WTC11 (cell line): ENCODE data around the gene CEP104. TPM values are rescaled to one million over a fixed set of nuclear protein-coding genes. Genes with fewer than 3 reads are reported as not detected.

Source experiments
- ATAC-seq: fragments of 200-7000 bp; cut with Tn5 transposase; 2 replicates; pipeline ENCODE4 v1.10.0; 2021; ENCODE audit warnings: mild to moderate bottlenecking, moderate library complexity
- CTCF ChIA-PET: fragments of 300-600 bp; sonication (Branson Sonifier 250); formaldehyde crosslinking; loops from one replicate; lab custom pipeline; 2021; ENCODE audit warnings: antibody characterized with exemption; lab: Charles Lee
- POLR2A ChIA-PET: fragments of 350-600 bp; sonication (Branson Sonifier 250); formaldehyde crosslinking; loops from one replicate; lab custom pipeline; 2021; ENCODE audit warnings: antibody characterized with exemption; lab: Charles Lee
- DNase-seq: peaks from one replicate; pipeline ENCODE4 v3.0.0; 2021; ENCODE audit warnings: low spot score
- H3K27ac Mint-ChIP-seq: 2 replicates; pipeline ENCODE4 v1.8.0; 2021; ENCODE audit warnings: mixed read lengths
- H3K27me3 Mint-ChIP-seq: 2 replicates; pipeline ENCODE4 v1.8.0; 2021; ENCODE audit warnings: low read depth, mild to moderate bottlenecking, moderate library complexity, mixed read lengths
- H3K36me3 Mint-ChIP-seq: 2 replicates; pipeline ENCODE4 v1.8.0; 2021; ENCODE audit warnings: mixed read lengths
- H3K4me1 Mint-ChIP-seq: 2 replicates; pipeline ENCODE4 v1.8.0; 2022; ENCODE audit warnings: mixed read lengths
- H3K4me3 Mint-ChIP-seq: 2 replicates; pipeline ENCODE4 v1.8.0; 2021; ENCODE audit warnings: mild to moderate bottlenecking, moderate library complexity, mixed read lengths
- H3K9me3 Mint-ChIP-seq: 2 replicates; pipeline ENCODE4 v1.8.0; 2021; ENCODE audit warnings: mixed read lengths
- CTCF ChIP-seq: fragments of 200-600 bp; IDR thresholded peaks from 2 replicates; pipeline ENCODE4 v1.8.0; 2022; ENCODE audit warnings: antibody characterized with exemption
- E2F5 ChIP-seq: sonication (generic); formaldehyde crosslinking; IDR thresholded peaks from 2 replicates; pipeline ENCODE4 v1.8.1; 2022; ENCODE audit warnings: mild to moderate bottlenecking, moderate library complexity, missing genetic modification reagents
- FOXP4 ChIP-seq: sonication (generic); formaldehyde crosslinking; IDR thresholded peaks from 2 replicates; pipeline ENCODE4 v1.8.0; 2022; ENCODE audit warnings: mild to moderate bottlenecking, missing genetic modification reagents
- PRRX2 ChIP-seq: fragments of 250-450 bp; sonication (Bioruptor Pico); IDR thresholded peaks from 2 replicates; pipeline ENCODE4 v1.8.0; 2021; ENCODE audit warnings: mild to moderate bottlenecking
- RELA ChIP-seq: sonication (generic); formaldehyde crosslinking; IDR thresholded peaks from 2 replicates; pipeline ENCODE4 v1.8.1; 2022; ENCODE audit warnings: missing genetic modification reagents, mild to moderate bottlenecking, borderline replicate concordance
- SMAD3 ChIP-seq: sonication (generic); formaldehyde crosslinking; IDR thresholded peaks from 2 replicates; pipeline ENCODE4 v1.8.0; 2022; ENCODE audit warnings: missing genetic modification reagents, mild to moderate bottlenecking, borderline replicate concordance
- USF1 ChIP-seq: sonication (generic); formaldehyde crosslinking; IDR thresholded peaks from 2 replicates; pipeline ENCODE4 v1.8.0; 2022; ENCODE audit warnings: mild to moderate bottlenecking, missing genetic modification reagents
- USF2 ChIP-seq: sonication (generic); formaldehyde crosslinking; IDR thresholded peaks from 2 replicates; pipeline ENCODE4 v1.8.1; 2023; ENCODE audit warnings: mild to moderate bottlenecking, missing genetic modification reagents, moderate library complexity
- ZNF232 ChIP-seq: sonication (generic); formaldehyde crosslinking; IDR thresholded peaks from 2 replicates; pipeline ENCODE4 v1.8.0; 2022; ENCODE audit warnings: mild to moderate bottlenecking, missing genetic modification reagents
- ZNF416 ChIP-seq: fragments of 250-450 bp; sonication (Bioruptor Pico); IDR thresholded peaks from 2 replicates; pipeline ENCODE4 v1.9.0; 2021; ENCODE audit warnings: mild to moderate bottlenecking, inconsistent platforms
- total RNA-seq: library from RNA; stranded (reverse); gene quantifications from 3 replicates; pipeline ENCODE4 v1.2.3, GENCODE V29; 2021
- TF ChIP-seq, protein P1 (sequence below): sonication (generic); formaldehyde crosslinking; IDR thresholded peaks from 2 replicates; pipeline ENCODE4 v1.8.0; 2022; ENCODE audit warnings: mild to moderate bottlenecking, missing genetic modification reagents
- TF ChIP-seq, protein P2 (sequence below): sonication (generic); formaldehyde crosslinking; IDR thresholded peaks from 2 replicates; pipeline ENCODE4 v1.8.1; 2023; ENCODE audit warnings: mild to moderate bottlenecking, missing genetic modification reagents, borderline replicate concordance
- TF ChIP-seq, protein P3 (sequence below): sonication (generic); formaldehyde crosslinking; IDR thresholded peaks from 2 replicates; pipeline ENCODE4 v1.8.1; 2023; ENCODE audit warnings: mild to moderate bottlenecking, moderate library complexity, missing genetic modification reagents

The CEP104 gene
- total RNA-seq, 1 experiment from 2014 or later = 38.0 TPM

- H3K4me3 Mint-ChIP-seq = peak overlapping the region; percentile 64
- peak; percentile 85 for ATAC-seq
- peaks cover 3% of the 10 kb centered on the region for H3K27me3 Mint-ChIP-seq
- H3K4me1 Mint-ChIP-seq = peaks cover 30% of the 10 kb centered on the region
- ChIA-PET POLR2A (interaction anchor here (0.8 kb wide), 1 partner anchor 26 kb away, joined by 3 read pairs; no protein-coding TSS in a partner anchor), CTCF (interaction anchor here (0.9 to 1.8 kb wide), 4 partner anchors 9 to 48 kb away, joined by 3 to 9 read pairs (median 4); no protein-coding TSS in a partner anchor)
- H3K36me3 Mint-ChIP-seq = peaks cover 2% of the 10 kb centered on the region; the same call in 1 of the 2 replicates
- H3K27ac Mint-ChIP-seq = no peak overlapping the region
- TF ChIP-seq USF1 (CRISPR knock-in tag) (peak; percentile 61; the same call in 1 of the 2 replicates), RELA (CRISPR knock-in tag) (peak; percentile 68; the same call in 1 of the 2 replicates), USF2 (CRISPR knock-in tag) (peak; percentile 56), CTCF (no peak), ZNF232 (CRISPR knock-in tag) (peak; percentile 69; the same call in 1 of the 2 replicates), SMAD3 (0 out of 2 replicates have a peak, but pooled peaks have one; percentile 63), ZNF416 (CRISPR knock-in tag) (no peak), E2F5 (CRISPR knock-in tag) (peak; percentile 51; the same call in 1 of the 2 replicates), FOXP4 (peak; percentile 47; the same call in 1 of the 2 replicates), PRRX2 (no peak)
- TF ChIP-seq, protein P1, sequence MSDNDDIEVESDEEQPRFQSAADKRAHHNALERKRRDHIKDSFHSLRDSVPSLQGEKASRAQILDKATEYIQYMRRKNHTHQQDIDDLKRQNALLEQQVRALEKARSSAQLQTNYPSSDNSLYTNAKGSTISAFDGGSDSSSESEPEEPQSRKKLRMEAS (CRISPR knock-in tag) = peak; percentile 84; the same call in 1 of the 2 replicates
- TF ChIP-seq, protein P2, sequence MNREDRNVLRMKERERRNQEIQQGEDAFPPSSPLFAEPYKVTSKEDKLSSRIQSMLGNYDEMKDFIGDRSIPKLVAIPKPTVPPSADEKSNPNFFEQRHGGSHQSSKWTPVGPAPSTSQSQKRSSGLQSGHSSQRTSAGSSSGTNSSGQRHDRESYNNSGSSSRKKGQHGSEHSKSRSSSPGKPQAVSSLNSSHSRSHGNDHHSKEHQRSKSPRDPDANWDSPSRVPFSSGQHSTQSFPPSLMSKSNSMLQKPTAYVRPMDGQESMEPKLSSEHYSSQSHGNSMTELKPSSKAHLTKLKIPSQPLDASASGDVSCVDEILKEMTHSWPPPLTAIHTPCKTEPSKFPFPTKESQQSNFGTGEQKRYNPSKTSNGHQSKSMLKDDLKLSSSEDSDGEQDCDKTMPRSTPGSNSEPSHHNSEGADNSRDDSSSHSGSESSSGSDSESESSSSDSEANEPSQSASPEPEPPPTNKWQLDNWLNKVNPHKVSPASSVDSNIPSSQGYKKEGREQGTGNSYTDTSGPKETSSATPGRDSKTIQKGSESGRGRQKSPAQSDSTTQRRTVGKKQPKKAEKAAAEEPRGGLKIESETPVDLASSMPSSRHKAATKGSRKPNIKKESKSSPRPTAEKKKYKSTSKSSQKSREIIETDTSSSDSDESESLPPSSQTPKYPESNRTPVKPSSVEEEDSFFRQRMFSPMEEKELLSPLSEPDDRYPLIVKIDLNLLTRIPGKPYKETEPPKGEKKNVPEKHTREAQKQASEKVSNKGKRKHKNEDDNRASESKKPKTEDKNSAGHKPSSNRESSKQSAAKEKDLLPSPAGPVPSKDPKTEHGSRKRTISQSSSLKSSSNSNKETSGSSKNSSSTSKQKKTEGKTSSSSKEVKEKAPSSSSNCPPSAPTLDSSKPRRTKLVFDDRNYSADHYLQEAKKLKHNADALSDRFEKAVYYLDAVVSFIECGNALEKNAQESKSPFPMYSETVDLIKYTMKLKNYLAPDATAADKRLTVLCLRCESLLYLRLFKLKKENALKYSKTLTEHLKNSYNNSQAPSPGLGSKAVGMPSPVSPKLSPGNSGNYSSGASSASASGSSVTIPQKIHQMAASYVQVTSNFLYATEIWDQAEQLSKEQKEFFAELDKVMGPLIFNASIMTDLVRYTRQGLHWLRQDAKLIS (CRISPR knock-in tag) = no peak
- TF ChIP-seq, protein P3, sequence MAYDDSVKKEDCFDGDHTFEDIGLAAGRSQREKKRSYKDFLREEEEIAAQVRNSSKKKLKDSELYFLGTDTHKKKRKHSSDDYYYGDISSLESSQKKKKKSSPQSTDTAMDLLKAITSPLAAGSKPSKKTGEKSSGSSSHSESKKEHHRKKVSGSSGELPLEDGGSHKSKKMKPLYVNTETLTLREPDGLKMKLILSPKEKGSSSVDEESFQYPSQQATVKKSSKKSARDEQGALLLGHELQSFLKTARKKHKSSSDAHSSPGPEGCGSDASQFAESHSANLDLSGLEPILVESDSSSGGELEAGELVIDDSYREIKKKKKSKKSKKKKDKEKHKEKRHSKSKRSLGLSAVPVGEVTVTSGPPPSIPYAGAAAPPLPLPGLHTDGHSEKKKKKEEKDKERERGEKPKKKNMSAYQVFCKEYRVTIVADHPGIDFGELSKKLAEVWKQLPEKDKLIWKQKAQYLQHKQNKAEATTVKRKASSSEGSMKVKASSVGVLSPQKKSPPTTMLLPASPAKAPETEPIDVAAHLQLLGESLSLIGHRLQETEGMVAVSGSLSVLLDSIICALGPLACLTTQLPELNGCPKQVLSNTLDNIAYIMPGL (CRISPR knock-in tag) = peak; percentile 48; the same call in 1 of the 2 replicates
- peak; percentile 98 for DNase-seq
- H3K9me3 Mint-ChIP-seq = peaks cover 7% of the 10 kb centered on the region; the same call in 1 of the 2 replicates
These were observed 84.8 kb downstream of the CEP104 start for GRCh38 chr1:3772027-3772714.
